GM23338 (cell line): ENCODE measurements around the gene FUT3. TPM values are rescaled to one million over a fixed set of nuclear protein-coding genes. Genes with fewer than 3 reads are reported as not detected.
A peak's percentile ranks its signal among the peaks of the same experiment; 100 is the strongest.

Experiments
- ATAC-seq: fragments of 200-7000 bp; cut with Tn5 transposase; 3 replicates; pipeline ENCODE4 v1.9.1; 2020
- DNase-seq: peaks from one replicate; pipeline ENCODE4 v3.0.0-alpha.2; 2015; ENCODE audit warnings: low spot score
- H2AFZ ChIP-seq: fragments of 200-600 bp; sonication (generic); 2 replicates; pipeline ENCODE4 v1.8.0; 2016; ENCODE audit warnings: antibody characterized with exemption, mild to moderate bottlenecking, moderate library complexity
- H3F3A ChIP-seq: fragments of 200-600 bp; sonication (generic); replicated peaks from 2 replicates; pipeline ENCODE4 v1.8.0; 2017; ENCODE audit warnings: antibody characterized with exemption, mixed run types, low read depth
- H3K27ac ChIP-seq: fragments of 200-600 bp; sonication (generic); 2 replicates; pipeline ENCODE4 v1.6.1; 2016; ENCODE audit warnings: low read depth
- H3K27me3 ChIP-seq: fragments of 200-600 bp; sonication (generic); 2 replicates; pipeline ENCODE4 v1.8.0; 2016; ENCODE audit warnings: mild to moderate bottlenecking, mixed run types, moderate library complexity; ENCODE audit not compliant: insufficient read depth
- H3K36me3 ChIP-seq: fragments of 200-600 bp; sonication (generic); 2 replicates; pipeline ENCODE4 v1.8.0; 2016; ENCODE audit warnings: mild to moderate bottlenecking; ENCODE audit not compliant: insufficient read depth
- H3K4me1 ChIP-seq: fragments of 200-600 bp; sonication (generic); 2 replicates; pipeline ENCODE4 v1.8.0; 2016; ENCODE audit warnings: mild to moderate bottlenecking, moderate library complexity; ENCODE audit not compliant: insufficient read depth
- H3K4me2 ChIP-seq: fragments of 200-600 bp; sonication (generic); 2 replicates; pipeline ENCODE4 v1.7.1; 2017; ENCODE audit warnings: mixed run types
- H3K4me3 ChIP-seq: fragments of 200-600 bp; sonication (generic); 2 replicates; pipeline ENCODE4 v1.6.1; 2016; ENCODE audit warnings: mixed run types
- H3K79me2 ChIP-seq: fragments of 200-600 bp; sonication (generic); replicated peaks from 2 replicates; pipeline ENCODE4 v1.8.0; 2017; ENCODE audit warnings: mild to moderate bottlenecking; ENCODE audit not compliant: insufficient read depth
- H3K9me2 ChIP-seq: fragments of 200-600 bp; sonication (generic); 2 replicates; pipeline ENCODE4 v1.8.0; 2017; ENCODE audit not compliant: insufficient read depth
- H4K20me1 ChIP-seq: fragments of 200-600 bp; sonication (generic); replicated peaks from 2 replicates; pipeline ENCODE4 v1.8.0; 2017; ENCODE audit warnings: mild to moderate bottlenecking; ENCODE audit not compliant: insufficient read depth
- H3K27ac Mint-ChIP-seq: 2 replicates; pipeline ENCODE4 v1.8.0; 2020; ENCODE audit warnings: inconsistent platforms, mild to moderate bottlenecking, moderate library complexity, mixed read lengths
- H3K27me3 Mint-ChIP-seq: 3 replicates; pipeline ENCODE4 v1.8.0; 2022; ENCODE audit warnings: low read depth, mild to moderate bottlenecking, moderate library complexity, mixed read lengths, inconsistent platforms; ENCODE audit not compliant: insufficient read depth, poor library complexity
- H3K36me3 Mint-ChIP-seq: 3 replicates; pipeline ENCODE4 v1.8.0; 2021; ENCODE audit warnings: low read depth, mild to moderate bottlenecking, inconsistent platforms, moderate library complexity, mixed read lengths
- H3K4me1 Mint-ChIP-seq: 3 replicates; pipeline ENCODE4 v1.8.0; 2020; ENCODE audit warnings: mild to moderate bottlenecking, inconsistent platforms, mixed read lengths
- H3K4me3 Mint-ChIP-seq: 3 replicates; pipeline ENCODE4 v1.8.0; 2021; ENCODE audit warnings: moderate library complexity, mild to moderate bottlenecking, inconsistent platforms, mixed read lengths
- H3K9me3 Mint-ChIP-seq: 3 replicates; pipeline ENCODE4 v1.8.0; 2020; ENCODE audit warnings: moderate library complexity, mild to moderate bottlenecking, inconsistent platforms, mixed read lengths
- CTCF ChIP-seq, 2 experiments: fragments of 200-600 bp in 1 of 2; sonication (generic) in 1 of 2; conservative IDR thresholded peaks; 2 replicates each; pipeline versions ENCODE4 v1.5.1 to v1.6.1; 2016 to 2017; ENCODE audit warnings: antibody characterized with exemption in 2 of 2, low read depth in 2 of 2, mild to moderate bottlenecking in 2 of 2, moderate library complexity in 1 of 2
- EZH2phosphoT487 ChIP-seq: fragments of 200-600 bp; sonication (generic); IDR thresholded peaks from one replicate; pipeline ENCODE4 v1.8.1; 2018; ENCODE audit warnings: antibody characterized with exemption; ENCODE audit not compliant: unreplicated experiment
- ZNF114 ChIP-seq: fragments of 250-450 bp; sonication (Bioruptor Pico); IDR thresholded peaks from 2 replicates; pipeline ENCODE4 v1.5.0; 2020; ENCODE audit warnings: mild to moderate bottlenecking, moderate library complexity
- ZNF462 ChIP-seq: fragments of 250-450 bp; sonication (Bioruptor Pico); IDR thresholded peaks from 2 replicates; pipeline ENCODE4 v1.5.0; 2020; ENCODE audit warnings: mild to moderate bottlenecking, moderate library complexity
- polyA plus RNA-seq: library from polyadenylated mRNA; unstranded; fragments of >200 nt; fragmentation: Nextera tagmentation; extraction: Ambion mirVana; gene quantifications from 2 replicates; pipeline ENCODE4 v1.2.1, GENCODE V29; 2016
- total RNA-seq: library from RNA; depleted of rRNA; stranded (reverse); fragments of >200 nt; shearing (Covaris generic); gene quantifications from 2 replicates; pipeline ENCODE4 v1.2.3, GENCODE V29; 2014

The FUT3 gene
- total and polyA plus RNA-seq, 2 experiments from 2014 or later = 0.45 TPM; not detected in 1

- TF ChIP-seq ZNF462 (CRISPR knock-in tag) (no peak), ZNF114 (CRISPR knock-in tag) (no peak)
Measured at GRCh38 chr19:5899728-5900526, 48.7 kb upstream of the FUT3 start (continued).

GRCh38 chr19:5897189-5897969 is 46.1 kb upstream of the FUT3 start:
- no peaks in the 10 kb centered on the region for H3K9me2 ChIP-seq

More at GRCh38 chr19:5897189-5897969, 46.1 kb upstream of the FUT3 start:
- peaks cover 31% of the 10 kb centered on the region for H3K79me2 ChIP-seq
- no peaks in the 10 kb centered on the region for H3K27me3 ChIP-seq
- H3K4me1 Mint-ChIP-seq = no peaks in the 10 kb centered on the region
- H3K27ac Mint-ChIP-seq = no peak overlapping the region
- H3K27me3 Mint-ChIP-seq = peaks cover 2% of the 10 kb centered on the region
- no peaks in the 10 kb centered on the region for H3K36me3 ChIP-seq
- no peak overlapping the region for H2AFZ ChIP-seq
- H3K4me2 ChIP-seq = no peak overlapping the region
- no peak overlapping the region for H3K4me3 Mint-ChIP-seq
- peaks cover 35% of the 10 kb centered on the region for H4K20me1 ChIP-seq
- H3K4me3 ChIP-seq = no peak overlapping the region
- H3K9me3 Mint-ChIP-seq = no peaks in the 10 kb centered on the region
- peaks cover 20% of the 10 kb centered on the region for H3K36me3 Mint-ChIP-seq
- ATAC-seq (peak; percentile 32), DNase-seq (peak; percentile 47)
- H3K4me1 ChIP-seq = no peaks in the 10 kb centered on the region
- H3F3A ChIP-seq = no peaks in the 10 kb centered on the region
- no peak overlapping the region for H3K27ac ChIP-seq
- TF ChIP-seq EZH2phosphoT487 = no peak
- TF ChIP-seq CTCF (conservative IDR thresholded peaks at IDR 0.05; ENCODE audit: low read depth in 2 of 2) = peak; percentile 35 to 54
